HepG2 (cell line): ENCODE data around the gene SLA2. TPM values are rescaled to one million over a fixed set of nuclear protein-coding genes. Genes with fewer than 3 reads are reported as not detected.

Experiments used
- ATAC-seq: fragments of 200-7000 bp; cut with Tn5 transposase; 3 replicates; pipeline ENCODE4 v1.9.1; 2020; ENCODE audit warnings: mild to moderate bottlenecking, moderate library complexity
- BruUV-seq: library from RNA; stranded (reverse); fragments of 400-500 nt; replicated peaks from 2 replicates; lab custom pipeline; 2021; lab: Mats Ljungman, UMichigan
- CTCF ChIA-PET: fragments of 300-600 bp; formaldehyde crosslinking; extraction: SDS; loops from one replicate; lab custom pipeline; 2021; ENCODE audit warnings: low total read pairs, inconsistent platforms, low intra/inter-chr PET ratio; lab: Yijun Ruan, JAX
- POLR2A ChIA-PET: fragments of 350-600 bp; sonication (Branson Sonifier 250); formaldehyde crosslinking; loops from one replicate; lab custom pipeline; 2020; ENCODE audit warnings: antibody characterized with exemption, inconsistent platforms; lab: Yijun Ruan, JAX
- DNase-seq: peaks from one replicate; pipeline ENCODE4 v3.0.0-alpha.2; 2015; ENCODE audit warnings: low spot score
- FAIRE-seq: peaks from 3 replicates; lab custom pipeline; 2011; peaks lifted over from hg19 to GRCh38; lab: Jason Lieb, UNC
- H2AFZ ChIP-seq: one replicate; pipeline ENCODE4 v1.6.1; 2011; ENCODE audit warnings: low read length, inconsistent platforms
- H3K27ac ChIP-seq: fragments of 300-600 bp; 3 replicates; pipeline ENCODE4 v1.8.0; 2011; ENCODE audit warnings: mixed run types, mild to moderate bottlenecking, mixed read lengths, low read length, inconsistent platforms; ENCODE audit not compliant: insufficient read depth; ENCODE audit errors: extremely low read length
- H3K27me3 ChIP-seq, 2 experiments: fragments of 200-600 bp in 1 of 2; 2 replicates in 1 of 2; 3 replicates in 1 of 2; pipeline versions ENCODE4 v1.6.0 to v1.8.0; 2011; ENCODE audit warnings: low read length in 2 of 2, mild to moderate bottlenecking in 2 of 2, moderate library complexity in 2 of 2, inconsistent platforms in 1 of 2; ENCODE audit not compliant: insufficient read depth in 2 of 2, control insufficient read depth in 1 of 2
- H3K36me3 ChIP-seq, 2 experiments: fragments of 200-600 bp in 1 of 2; replicated peaks in 1 of 2; 2 replicates in 1 of 2; 3 replicates in 1 of 2; pipeline versions ENCODE4 v1.5.1 to v1.8.0; 2011; ENCODE audit warnings: low read length in 2 of 2, inconsistent platforms in 1 of 2; ENCODE audit not compliant: insufficient read depth in 2 of 2, control insufficient read depth in 1 of 2
- H3K4me1 ChIP-seq: 2 replicates; pipeline ENCODE4 v1.5.1; 2012; ENCODE audit warnings: low read length, inconsistent platforms; ENCODE audit not compliant: insufficient read depth
- H3K4me2 ChIP-seq: 2 replicates; pipeline ENCODE4 v1.6.0; 2011; ENCODE audit warnings: low read depth, low read length, inconsistent platforms
- H3K4me3 ChIP-seq, 3 experiments: fragments of 200-600 bp in 1 of 3; sonication (generic), shearing (Covaris generic) in 1 of 3; replicated peaks in 1 of 3; 2 replicates each; pipeline ENCODE4 v1.5.1; 2011 to 2016; ENCODE audit warnings: low read length in 3 of 3, inconsistent platforms in 2 of 3, low read depth in 2 of 3, mild to moderate bottlenecking in 2 of 3, control low read depth in 1 of 3, mixed read lengths in 1 of 3; ENCODE audit not compliant: insufficient read depth in 1 of 3
- H3K79me2 ChIP-seq: one replicate; pipeline ENCODE4 v1.6.1; 2011; ENCODE audit warnings: low read length, inconsistent platforms; ENCODE audit not compliant: insufficient read depth
- H3K9ac ChIP-seq: 2 replicates; pipeline ENCODE4 v1.6.0; 2011; ENCODE audit warnings: mild to moderate bottlenecking, low read depth, low read length, inconsistent platforms; ENCODE audit not compliant: insufficient read depth
- H3K9me3 ChIP-seq: 2 replicates; pipeline ENCODE4 v1.5.1; 2012; ENCODE audit warnings: mild to moderate bottlenecking, low read length
- H4K20me1 ChIP-seq: 2 replicates; pipeline ENCODE4 v1.6.0; 2011; ENCODE audit warnings: inconsistent platforms, mild to moderate bottlenecking, low read length, moderate library complexity; ENCODE audit not compliant: insufficient read depth
- AFF4 ChIP-seq: sonication (generic); formaldehyde crosslinking; IDR thresholded peaks from 2 replicates; pipeline ENCODE4 v1.4.0; 2020; ENCODE audit warnings: missing genetic modification reagents
- CEBPB ChIP-seq: IDR thresholded peaks from 2 replicates; pipeline ENCODE4 v1.6.1; 2011; ENCODE audit warnings: low read depth, low read length, improper control_type of control experiment, borderline replicate concordance
- DNMT3B ChIP-seq: conservative IDR thresholded peaks from 2 replicates; pipeline ENCODE4 v1.6.1; 2016; ENCODE audit warnings: missing biosample characterization, control low read depth
- GZF1 ChIP-seq: sonication (generic); formaldehyde crosslinking; IDR thresholded peaks from 2 replicates; pipeline ENCODE4 v1.5.1; 2020; ENCODE audit warnings: mild to moderate bottlenecking, missing genetic modification reagents
- MED8 ChIP-seq: sonication (generic); formaldehyde crosslinking; IDR thresholded peaks from 2 replicates; pipeline ENCODE4 v1.8.1; 2023; ENCODE audit warnings: mild to moderate bottlenecking, missing genetic modification reagents; ENCODE audit not compliant: insufficient replicate concordance
- NFE2 ChIP-seq: sonication (generic); formaldehyde crosslinking; IDR thresholded peaks from 2 replicates; pipeline ENCODE4 v1.4.0; 2020; ENCODE audit warnings: missing genetic modification reagents
- NR2F1 ChIP-seq, 2 experiments: fragments of 450-650 bp in 1 of 2; formaldehyde crosslinking in 1 of 2; IDR thresholded peaks; 2 replicates each; pipeline versions ENCODE4 v1.5.0 to v1.6.1; 2016 to 2020; ENCODE audit warnings: mild to moderate bottlenecking in 1 of 2, missing compliant biosample characterization in 1 of 2, missing genetic modification reagents in 1 of 2, moderate library complexity in 1 of 2
- NR2F2 ChIP-seq: IDR thresholded peaks from 2 replicates; pipeline ENCODE4 v1.6.1; 2012; ENCODE audit warnings: low read depth, inconsistent platforms, borderline replicate concordance
- RFXAP ChIP-seq: sonication (generic); formaldehyde crosslinking; IDR thresholded peaks from 2 replicates; pipeline ENCODE4 v1.4.0; 2020; ENCODE audit warnings: missing genetic modification reagents, borderline replicate concordance
- RXRB ChIP-seq: IDR thresholded peaks from 2 replicates; pipeline ENCODE4 v1.6.1; 2016; ENCODE audit warnings: borderline replicate concordance, missing genetic modification reagents, missing compliant biosample characterization
- ZBTB33 ChIP-seq: sonication (generic); formaldehyde crosslinking; IDR thresholded peaks from 2 replicates; pipeline ENCODE4 v1.4.0; 2020; ENCODE audit warnings: missing genetic modification reagents
- ZNF263 ChIP-seq: sonication (generic); formaldehyde crosslinking; IDR thresholded peaks from 2 replicates; pipeline ENCODE4 v1.4.0; 2020; ENCODE audit warnings: missing genetic modification reagents
- ZNF3 ChIP-seq: IDR thresholded peaks from 2 replicates; pipeline ENCODE4 v1.7.0; 2017; ENCODE audit warnings: inconsistent platforms
- ZNF329 ChIP-seq: sonication (generic); formaldehyde crosslinking; IDR thresholded peaks from 2 replicates; pipeline ENCODE4 v1.9.0; 2021; ENCODE audit warnings: low read depth, mild to moderate bottlenecking, missing genetic modification reagents
- ZNF670 ChIP-seq: sonication (generic); formaldehyde crosslinking; IDR thresholded peaks from 2 replicates; pipeline ENCODE4 v1.8.0; 2022; ENCODE audit warnings: mild to moderate bottlenecking, missing genetic modification reagents, borderline replicate concordance
- WGBS: methylation state at CpG from one replicate; pipeline ENCODE4 v1.1.6; 2017; ENCODE audit warnings: low lambda C conversion rate; 5-methylcytosine and 5-hydroxymethylcytosine counted together
- in situ Hi-C: cut with HindIII; loops from 2 replicates; pipeline ENCODE4 v1.10.0; 2017; ENCODE audit warnings: low pct_unique_long_range_greater_than_20kb; ENCODE audit not compliant: extremely low pct_ligation_motif_present
- intact Hi-C: fragments of 100-400 bp; cut with micrococcal nuclease; formaldehyde crosslinking; loops from one replicate; pipeline ENCODE4 v1.10.0; 2022; ENCODE audit not compliant: unreplicated experiment
- polyA plus RNA-seq, 8 experiments: library from polyadenylated mRNA; depleted of rRNA in 3 of 8; stranded (reverse) in 7 of 8; unstranded in 1 of 8; fragments of >200 nt; fragmentation: Illumina TruSeq in 4 of 8; extraction: Trizol in 4 of 8; gene quantifications; 2 replicates each; pipeline versions ENCODE4 v1.2.1 to v1.2.3, GENCODE V29; 2011 to 2016; ENCODE audit warnings: low read depth in 4 of 8, missing spikeins in 1 of 8, mixed read lengths in 1 of 8; ENCODE audit not compliant: insufficient read depth in 1 of 8
- total RNA-seq, 5 experiments: library from RNA; depleted of rRNA; stranded (reverse); fragments of >200 nt; fragmentation: Illumina TruSeq; extraction: Trizol; gene quantifications; 2 replicates each; pipeline ENCODE4 v1.2.3, GENCODE V29; 2016; ENCODE audit warnings: low read depth in 1 of 5

Gene SLA2
- total and polyA plus RNA-seq, 2 of the 13 experiments (the other 11 are each of a cell fraction or from before 2014, with no cell fraction given) = 1.6 to 3.6 TPM

- intact Hi-C loops = no loop called here
- H3K79me2 ChIP-seq = peaks cover 28% of the 10 kb centered on the region
- peak; percentile 57 for FAIRE-seq
- TF ChIP-seq ZBTB33 (CRISPR knock-in tag) (no peak), GZF1 (CRISPR knock-in tag) (no peak), MED8 (CRISPR knock-in tag) (peak; percentile 9), NR2F1 (CRISPR knock-in tag; IDR thresholded peaks at IDR 0.05) (peak in 1 of 2 experiments; percentile 12; a peak in 1 of 4 replicates), ZNF329 (CRISPR knock-in tag) (no peak), DNMT3B (CRISPR knock-in tag) (peak; percentile 55), ZNF3 (CRISPR knock-in tag) (no peak), ZNF263 (CRISPR knock-in tag) (no peak), NR2F2 (peak; percentile 15; the same call in 1 of the 2 replicates), CEBPB (peak; percentile 90), RXRB (CRISPR knock-in tag) (peak; percentile 16; the same call in 1 of the 2 replicates), NFE2 (peak; percentile 87), RFXAP (CRISPR knock-in tag) (no peak), AFF4 (CRISPR knock-in tag) (0 out of 2 replicates have a peak, but pooled peaks have one; percentile 32), ZNF670 (no peak)
Measured at GRCh38 chr20:36606158-36607066, 39.6 kb downstream of the SLA2 start.

More at GRCh38 chr20:36606158-36607066, 39.6 kb downstream of the SLA2 start:
- TSS peak; percentile 79 for BruUV-seq
- ATAC-seq = peak; percentile 25; the same call in 2 of the 3 replicates
- peak overlapping the region; percentile 88 to 98 (median 98) for H3K4me3 ChIP-seq
- peaks cover 27% of the 10 kb centered on the region for H3K4me1 ChIP-seq
- 1% methylated on average over 30 of the region's 31 CpGs for WGBS
- peak overlapping the region; percentile 98 for H3K9ac ChIP-seq
- POLR2A ChIA-PET = interaction anchor here (0.7 to 6.6 kb wide), 27 partner anchors 8 to 652 kb away, joined by 3 to 167 read pairs (median 8); partner anchors contain the start of genes DSN1, NDRG3, RBL1 and SCAND1
- CTCF ChIA-PET = interaction anchor here (1.3 to 1.8 kb wide), 4 partner anchors 14 to 100 kb away, joined by 5 to 15 read pairs (median 7); no protein-coding TSS in a partner anchor
- peaks cover 10 to 32% of the 10 kb centered on the region in 2 experiments for H3K36me3 ChIP-seq
- in situ Hi-C loops = no loop called here
- peak; percentile 88 for DNase-seq
- no peaks in the 10 kb centered on the region for H4K20me1 ChIP-seq
- no peak overlapping the region for H2AFZ ChIP-seq
- peak overlapping the region; percentile 82 for H3K4me2 ChIP-seq
- H3K27ac ChIP-seq = peak overlapping the region; percentile 81
- H3K9me3 ChIP-seq = no peaks in the 10 kb centered on the region
- H3K27me3 ChIP-seq = no peaks in the 10 kb centered on the region; a peak in 1 of 5 replicates
